CD14-positive monocyte (primary cell): ENCODE measurements around the gene CNPY3. TPM values are rescaled to one million over a fixed set of nuclear protein-coding genes. Genes with fewer than 3 reads are reported as not detected.

Source experiments
- DNase-seq, 3 donors: peaks; one replicate each; pipeline ENCODE4 v3.0.0-alpha.2; 2011 to 2022
- H2AFZ ChIP-seq: 2 replicates; pipeline ENCODE4 v1.6.0; 2012; ENCODE audit warnings: mild to moderate bottlenecking, low read depth, low read length, inconsistent platforms; ENCODE audit not compliant: insufficient read depth, poor library complexity, severe bottlenecking
- H3K27ac ChIP-seq, 2 donors: 1 replicate in 1 of 2; 2 replicates in 1 of 2; pipeline ENCODE4 v1.5.1; 2012 to 2013; ENCODE audit warnings: low read length in 2 of 2, control low read depth in 1 of 2, inconsistent platforms in 1 of 2, low read depth in 1 of 2, mild to moderate bottlenecking in 1 of 2
- H3K27me3 ChIP-seq, 2 donors: one replicate each; pipeline versions ENCODE4 v1.6.0 to v1.6.1; 2011 to 2013; ENCODE audit warnings: low read length in 2 of 2; ENCODE audit not compliant: control insufficient read depth in 2 of 2, insufficient read depth in 2 of 2
- H3K36me3 ChIP-seq, 2 donors: replicated peaks in 1 of 2; 1 replicate in 1 of 2; 2 replicates in 1 of 2; pipeline versions ENCODE4 v1.5.1 to v1.6.1; 2012 to 2013; ENCODE audit warnings: low read length in 2 of 2, control low read depth in 1 of 2, inconsistent platforms in 1 of 2, mild to moderate bottlenecking in 1 of 2; ENCODE audit not compliant: insufficient read depth in 2 of 2, control insufficient read depth in 1 of 2
- H3K4me1 ChIP-seq, 2 donors: 1 replicate in 1 of 2; 2 replicates in 1 of 2; pipeline versions ENCODE4 v1.5.1 to v1.6.1; 2012 to 2013; ENCODE audit warnings: low read length in 2 of 2, control low read depth in 1 of 2, inconsistent platforms in 1 of 2, mild to moderate bottlenecking in 1 of 2, moderate library complexity in 1 of 2; ENCODE audit not compliant: insufficient read depth in 2 of 2, control insufficient read depth in 1 of 2
- H3K4me2 ChIP-seq: replicated peaks from 2 replicates; pipeline ENCODE3; 2012; ENCODE audit warnings: low read length, moderate library complexity, mild to moderate bottlenecking; ENCODE audit not compliant: poor library complexity, severe bottlenecking; ENCODE audit errors: extremely low read depth
- H3K4me3 ChIP-seq, 3 experiments: fragments of 200-600 bp in 1 of 3; sonication (generic) in 1 of 3; replicated peaks in 1 of 3; 1 replicate in 2 of 3; 2 replicates in 1 of 3; pipeline ENCODE4 v1.5.1; 2011 to 2013; ENCODE audit warnings: low read length in 3 of 3, mild to moderate bottlenecking in 3 of 3, control low read depth in 2 of 3, low read depth in 2 of 3, inconsistent platforms in 1 of 3, moderate library complexity in 1 of 3
- H3K79me2 ChIP-seq: 2 replicates; pipeline ENCODE4 v1.6.0; 2012; ENCODE audit warnings: mild to moderate bottlenecking, control low read depth, inconsistent platforms, low read length, moderate library complexity; ENCODE audit not compliant: insufficient read depth
- H3K9ac ChIP-seq: 2 replicates; pipeline ENCODE4 v1.6.0; 2017; ENCODE audit warnings: low read length, mild to moderate bottlenecking; ENCODE audit not compliant: insufficient read depth, poor library complexity, severe bottlenecking
- H3K9me3 ChIP-seq, 2 donors: replicated peaks in 1 of 2; 1 replicate in 1 of 2; 2 replicates in 1 of 2; pipeline versions ENCODE4 v1.5.1 to v1.6.1; 2012 to 2013; ENCODE audit warnings: low read length in 2 of 2, control low read depth in 1 of 2; ENCODE audit not compliant: control insufficient read depth in 1 of 2, insufficient read depth in 1 of 2
- H4K20me1 ChIP-seq: 2 replicates; pipeline ENCODE4 v1.6.0; 2012; ENCODE audit warnings: mild to moderate bottlenecking, low read length, control low read depth, moderate library complexity; ENCODE audit not compliant: insufficient read depth
- H3K27ac Mint-ChIP-seq, 7 donors: one replicate each; pipeline ENCODE4 v1.8.0; 2020; ENCODE audit warnings: mild to moderate bottlenecking in 7 of 7, mixed read lengths in 7 of 7, moderate library complexity in 6 of 7, inconsistent platforms in 2 of 7
- H3K27me3 Mint-ChIP-seq, 3 donors: one replicate each; pipeline ENCODE4 v1.8.0; 2021 to 2022; ENCODE audit warnings: low read depth in 3 of 3, mild to moderate bottlenecking in 3 of 3, mixed read lengths in 3 of 3, moderate library complexity in 3 of 3, inconsistent platforms in 1 of 3
- H3K36me3 Mint-ChIP-seq, 2 donors: one replicate each; pipeline ENCODE4 v1.8.0; 2020; ENCODE audit warnings: mixed read lengths in 2 of 2, inconsistent platforms in 1 of 2, mild to moderate bottlenecking in 1 of 2
- H3K4me1 Mint-ChIP-seq: one replicate; pipeline ENCODE4 v1.8.0; 2020; ENCODE audit warnings: mild to moderate bottlenecking, mixed read lengths
- H3K4me3 Mint-ChIP-seq, 2 donors: one replicate each; pipeline ENCODE4 v1.8.0; 2020; ENCODE audit warnings: mild to moderate bottlenecking in 2 of 2, mixed read lengths in 2 of 2, moderate library complexity in 1 of 2
- H3K9me3 Mint-ChIP-seq, 7 donors: one replicate each; pipeline ENCODE4 v1.8.0; 2020 to 2022; ENCODE audit warnings: mixed read lengths in 7 of 7, mild to moderate bottlenecking in 6 of 7, moderate library complexity in 6 of 7, inconsistent platforms in 2 of 7
- WGBS: methylation state at CpG from one replicate; pipeline ENCODE4 v1.1.5; 2013; ENCODE audit warnings: missing lambda C conversion rate; ENCODE audit not compliant: insufficient coverage; 5-methylcytosine and 5-hydroxymethylcytosine counted together
- intact Hi-C, 2 donors: fragments of 100-400 bp; cut with micrococcal nuclease; formaldehyde crosslinking; loops; one replicate each; pipeline versions ENCODE4 v1.15.0 to v1.15.1; 2023
- polyA plus RNA-seq, 3 donors: library from polyadenylated mRNA; depleted of rRNA in 1 of 3; unstranded in 2 of 3; stranded (reverse) in 1 of 3; fragments of 300-500 nt in 2 of 3; fragments of >200 nt in 1 of 3; fragmentation: Illumina TruSeq in 2 of 3; gene quantifications; 1 replicate in 2 of 3; 2 replicates in 1 of 3; pipeline ENCODE4 v1.2.3, GENCODE V29; 2012 to 2021
- TF ChIP-seq, protein P1 (sequence below): fragments of 200-600 bp; IDR thresholded peaks from one replicate; pipeline ENCODE4 v1.8.0; 2022; ENCODE audit warnings: antibody characterized with exemption, mild to moderate bottlenecking

CNPY3 gene
- polyA plus RNA-seq, 3 donors = 237 to 295 (median 262) TPM

DNA sequence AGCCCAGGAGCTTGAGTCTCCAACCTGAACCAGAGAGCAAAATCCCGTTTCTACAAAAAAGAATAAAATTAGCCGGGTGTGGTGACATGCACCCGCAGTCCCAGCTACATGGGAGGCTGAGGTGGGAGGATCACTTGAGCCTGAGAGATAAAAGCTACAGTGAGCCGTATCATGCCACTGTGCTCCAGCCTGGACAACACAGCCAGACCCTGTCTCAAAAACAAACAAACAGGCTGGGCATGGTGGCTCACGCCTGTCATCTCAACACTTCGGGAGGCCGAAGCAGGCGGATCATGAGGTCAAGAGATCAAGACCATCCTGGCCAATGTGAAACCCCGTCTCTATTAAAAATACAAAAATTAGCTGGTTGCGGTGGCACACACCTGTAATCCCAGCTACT lies 24.8 kb upstream of the CNPY3 start:
- Histone ChIP-seq H3K4me2 (no peak overlapping the region), H3K27ac (no peak overlapping the region), H3K27me3 (no peaks in the 10 kb centered on the region), H3K9me3 (no peaks in the 10 kb centered on the region), H3K4me1 (peaks cover 0 to 14% of the 10 kb centered on the region in 2 donors), H3K9ac (no peak overlapping the region), H3K4me3 (no peak overlapping the region), H3K36me3 (no peaks in the 10 kb centered on the region), H3K79me2 (no peaks in the 10 kb centered on the region), H2AFZ (no peak overlapping the region), H4K20me1 (no peaks in the 10 kb centered on the region)
- no peak for DNase-seq
- peaks cover 0 to 1% (median 0%) of the 10 kb centered on the region in 3 donors for H3K27me3 Mint-ChIP-seq
- H3K4me1 Mint-ChIP-seq = peaks cover 18% of the 10 kb centered on the region
- H3K36me3 Mint-ChIP-seq = no peaks in the 10 kb centered on the region
- intact Hi-C loops = loop anchor here (5.0 to 10.0 kb wide), 4 partner anchors 33 to 238 kb away; partner anchors contain the start of genes KLHDC3 (in 1 of the 2) and MEA1 (in 1 of the 2)
- no peak overlapping the region for H3K4me3 Mint-ChIP-seq
- no peaks in the 10 kb centered on the region for H3K9me3 Mint-ChIP-seq
- 100% methylated on average over 5 of the region's 10 CpGs for WGBS
- TF ChIP-seq, protein P1, sequence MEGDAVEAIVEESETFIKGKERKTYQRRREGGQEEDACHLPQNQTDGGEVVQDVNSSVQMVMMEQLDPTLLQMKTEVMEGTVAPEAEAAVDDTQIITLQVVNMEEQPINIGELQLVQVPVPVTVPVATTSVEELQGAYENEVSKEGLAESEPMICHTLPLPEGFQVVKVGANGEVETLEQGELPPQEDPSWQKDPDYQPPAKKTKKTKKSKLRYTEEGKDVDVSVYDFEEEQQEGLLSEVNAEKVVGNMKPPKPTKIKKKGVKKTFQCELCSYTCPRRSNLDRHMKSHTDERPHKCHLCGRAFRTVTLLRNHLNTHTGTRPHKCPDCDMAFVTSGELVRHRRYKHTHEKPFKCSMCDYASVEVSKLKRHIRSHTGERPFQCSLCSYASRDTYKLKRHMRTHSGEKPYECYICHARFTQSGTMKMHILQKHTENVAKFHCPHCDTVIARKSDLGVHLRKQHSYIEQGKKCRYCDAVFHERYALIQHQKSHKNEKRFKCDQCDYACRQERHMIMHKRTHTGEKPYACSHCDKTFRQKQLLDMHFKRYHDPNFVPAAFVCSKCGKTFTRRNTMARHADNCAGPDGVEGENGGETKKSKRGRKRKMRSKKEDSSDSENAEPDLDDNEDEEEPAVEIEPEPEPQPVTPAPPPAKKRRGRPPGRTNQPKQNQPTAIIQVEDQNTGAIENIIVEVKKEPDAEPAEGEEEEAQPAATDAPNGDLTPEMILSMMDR = no peak
- no peak overlapping the region for H3K27ac Mint-ChIP-seq

DNA sequence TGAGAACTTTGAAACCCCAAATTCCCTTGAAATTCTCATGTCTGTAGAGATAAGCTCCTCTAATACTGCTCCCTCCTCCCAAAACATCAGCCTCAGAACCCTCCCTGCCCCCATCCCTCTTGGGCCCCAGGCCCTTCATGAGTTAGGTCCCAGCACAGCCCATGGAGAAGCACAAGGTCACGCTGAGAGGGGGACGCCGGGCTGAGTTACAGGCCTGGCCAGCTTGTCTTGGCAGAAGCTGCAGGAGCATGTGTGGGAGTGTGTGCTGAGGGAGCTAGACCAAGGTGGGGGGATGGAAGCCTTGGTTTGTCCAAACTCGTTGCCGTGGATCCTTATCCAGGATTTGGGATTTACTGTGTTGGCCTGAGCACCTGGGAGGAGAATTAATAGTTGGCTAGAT lies 21.9 kb upstream of the CNPY3 start:
- no peak overlapping the region for H3K4me3 Mint-ChIP-seq
- TF ChIP-seq, protein P1 = no peak
- Histone ChIP-seq H3K9ac (no peak overlapping the region), H2AFZ (no peak overlapping the region), H3K36me3 (no peaks in the 10 kb centered on the region), H3K4me2 (no peak overlapping the region), H3K4me3 (no peak overlapping the region), H3K27me3 (peaks cover 0 to 2% of the 10 kb centered on the region in 2 donors), H3K79me2 (no peaks in the 10 kb centered on the region), H3K4me1 (peaks cover 7 to 16% of the 10 kb centered on the region in 2 donors), H4K20me1 (no peaks in the 10 kb centered on the region), H3K27ac (no peak overlapping the region), H3K9me3 (no peaks in the 10 kb centered on the region)
- no peak overlapping the region for H3K27ac Mint-ChIP-seq
- H3K36me3 Mint-ChIP-seq = no peaks in the 10 kb centered on the region
- WGBS = 93% methylated on average over 4 of the region's 5 CpGs
- peaks cover 0 to 4% (median 0%) of the 10 kb centered on the region in 7 donors for H3K9me3 Mint-ChIP-seq
- intact Hi-C loops = loop anchor here in 1 of 2 donors (10.0 kb wide), 1 partner anchor 107 kb away; the partner anchor contains the start of genes KLHDC3 and MEA1
- H3K4me1 Mint-ChIP-seq = peaks cover 13% of the 10 kb centered on the region
- H3K27me3 Mint-ChIP-seq = peaks cover 4 to 14% (median 11%) of the 10 kb centered on the region in 3 donors
- no peak for DNase-seq
